GM19240 (cell line): ENCODE measurements around the gene CYP24A1.
"Not testable (repeated sequence)": the region's sequence is repeated elsewhere in the genome, so short reads cannot be mapped to it uniquely, and the experiment has no call there.

Experiments
- DNase-seq: peaks from one replicate; pipeline ENCODE4 v3.0.0; 2011; ENCODE audit warnings: low spot score; ENCODE audit not compliant: insufficient read length

The CYP24A1 gene

GRCh38 chr20:54134445-54135220, 39.2 kb downstream of the CYP24A1 start:
- no peak for DNase-seq

- no peak for DNase-seq
These were observed 40.1 kb downstream of the CYP24A1 start for GRCh38 chr20:54133434-54134427.

GRCh38 chr20:54132612-54133433, 41.0 kb downstream of the CYP24A1 start:
- no peak for DNase-seq

GRCh38 chr20:54131675-54132611, 41.8 kb downstream of the CYP24A1 start:
- DNase-seq, result no peak

- DNase-seq, result not testable (repeated sequence)
These were observed 42.7 kb downstream of the CYP24A1 start for GRCh38 chr20:54131125-54131524.

- no peak for DNase-seq
These were observed 44.4 kb downstream of the CYP24A1 start for GRCh38 chr20:54129350-54129749.

- no peak for DNase-seq
These were observed 45.8 kb downstream of the CYP24A1 start for GRCh38 chr20:54127855-54128574.

GRCh38 chr20:54126806-54127655, 46.8 kb downstream of the CYP24A1 start:
- DNase-seq, result no peak

- DNase-seq, result not testable (repeated sequence)
These were observed 47.5 kb downstream of the CYP24A1 start for GRCh38 chr20:54126328-54126727.

GRCh38 chr20:54123587-54124180, 50.1 kb downstream of the CYP24A1 start:
- no peak for DNase-seq

GRCh38 chr20:54122681-54123586, 50.9 kb downstream of the CYP24A1 start:
- no peak for DNase-seq

- no peak for DNase-seq
These were observed 51.6 kb downstream of the CYP24A1 start for GRCh38 chr20:54122189-54122588.

- no peak for DNase-seq
These were observed 54.0 kb downstream of the CYP24A1 start for GRCh38 chr20:54119744-54120143.

- DNase-seq, result no peak
These were observed 55.4 kb downstream of the CYP24A1 start for GRCh38 chr20:54118220-54119001.

- DNase-seq, result no peak
These were observed 57.1 kb downstream of the CYP24A1 start for GRCh38 chr20:54116550-54117235.
